GM13977 (cell line): ENCODE measurements around the gene HOMER2.

Experiments used
- DNase-seq: peaks from one replicate; pipeline ENCODE4 v3.0.0; 2012; ENCODE audit warnings: low spot score
- in situ Hi-C: fragments of 300-500 bp; cut with MboI; formaldehyde crosslinking; loops from one replicate; pipeline ENCODE4 v1.12.0; 2022; ENCODE audit warnings: low sequenced_read_pairs, low pct_unique_long_range_greater_than_20kb, mixed read lengths, inconsistent platforms; ENCODE audit not compliant: unreplicated experiment
- TF ChIP-seq, protein P1 (sequence below): IDR thresholded peaks from 2 replicates; pipeline ENCODE4 v1.5.1; 2012; ENCODE audit warnings: mild to moderate bottlenecking, control low read depth; ENCODE audit not compliant: insufficient read depth; ENCODE audit errors: extremely low read depth, missing control alignments

HOMER2 gene

DNA sequence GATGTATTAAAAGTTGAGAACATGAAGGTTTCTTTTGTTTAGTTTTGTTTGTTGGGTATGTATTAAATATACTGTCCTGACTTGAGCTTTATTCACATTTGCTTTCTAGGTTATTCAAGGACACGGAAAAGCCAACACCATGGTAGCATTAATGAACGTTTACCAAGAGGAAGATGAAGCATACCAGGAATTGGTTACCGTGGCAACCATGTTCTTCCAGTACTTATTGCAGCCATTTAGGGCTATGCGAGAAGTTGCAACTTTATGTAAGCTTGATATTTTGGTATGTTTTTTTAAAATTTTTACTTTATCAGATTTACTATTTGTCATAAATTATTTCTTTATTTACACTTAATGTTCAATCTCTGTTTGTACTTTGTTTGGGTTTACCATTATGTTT, 139.5 kb downstream of the HOMER2 start:
- in situ Hi-C loops, result no loop called here
- TF ChIP-seq, protein P1, sequence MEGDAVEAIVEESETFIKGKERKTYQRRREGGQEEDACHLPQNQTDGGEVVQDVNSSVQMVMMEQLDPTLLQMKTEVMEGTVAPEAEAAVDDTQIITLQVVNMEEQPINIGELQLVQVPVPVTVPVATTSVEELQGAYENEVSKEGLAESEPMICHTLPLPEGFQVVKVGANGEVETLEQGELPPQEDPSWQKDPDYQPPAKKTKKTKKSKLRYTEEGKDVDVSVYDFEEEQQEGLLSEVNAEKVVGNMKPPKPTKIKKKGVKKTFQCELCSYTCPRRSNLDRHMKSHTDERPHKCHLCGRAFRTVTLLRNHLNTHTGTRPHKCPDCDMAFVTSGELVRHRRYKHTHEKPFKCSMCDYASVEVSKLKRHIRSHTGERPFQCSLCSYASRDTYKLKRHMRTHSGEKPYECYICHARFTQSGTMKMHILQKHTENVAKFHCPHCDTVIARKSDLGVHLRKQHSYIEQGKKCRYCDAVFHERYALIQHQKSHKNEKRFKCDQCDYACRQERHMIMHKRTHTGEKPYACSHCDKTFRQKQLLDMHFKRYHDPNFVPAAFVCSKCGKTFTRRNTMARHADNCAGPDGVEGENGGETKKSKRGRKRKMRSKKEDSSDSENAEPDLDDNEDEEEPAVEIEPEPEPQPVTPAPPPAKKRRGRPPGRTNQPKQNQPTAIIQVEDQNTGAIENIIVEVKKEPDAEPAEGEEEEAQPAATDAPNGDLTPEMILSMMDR, result no peak
- DNase-seq, result no peak

DNA sequence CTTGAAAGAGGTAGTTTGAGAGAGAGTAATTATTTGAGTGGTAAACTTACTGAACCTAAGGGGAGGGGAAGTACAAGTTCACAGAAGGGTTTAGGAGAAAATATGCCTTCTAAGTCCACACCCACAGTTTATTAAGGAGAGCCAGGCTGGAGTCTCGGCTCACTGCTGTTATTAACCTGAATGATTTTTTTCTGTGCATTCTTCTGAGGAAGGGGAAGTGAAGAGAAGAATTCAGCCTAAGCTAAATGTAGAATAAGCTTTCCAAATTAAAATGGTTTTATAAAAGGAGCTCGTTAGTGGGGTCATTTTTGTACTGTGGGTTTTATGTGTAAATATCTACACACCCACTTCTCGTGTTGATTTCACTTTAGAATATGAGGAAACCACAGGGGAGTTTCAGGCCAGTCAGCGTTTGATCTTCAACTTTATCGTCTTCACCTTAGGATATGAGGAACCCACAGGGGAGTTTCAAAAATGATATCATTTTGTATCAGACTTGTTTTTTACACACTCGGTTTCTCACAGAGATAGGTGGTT, 141.6 kb downstream of the HOMER2 start:
- TF ChIP-seq, protein P1, result no peak
- in situ Hi-C loops, result no loop called here
- peak; percentile 45 for DNase-seq

DNA sequence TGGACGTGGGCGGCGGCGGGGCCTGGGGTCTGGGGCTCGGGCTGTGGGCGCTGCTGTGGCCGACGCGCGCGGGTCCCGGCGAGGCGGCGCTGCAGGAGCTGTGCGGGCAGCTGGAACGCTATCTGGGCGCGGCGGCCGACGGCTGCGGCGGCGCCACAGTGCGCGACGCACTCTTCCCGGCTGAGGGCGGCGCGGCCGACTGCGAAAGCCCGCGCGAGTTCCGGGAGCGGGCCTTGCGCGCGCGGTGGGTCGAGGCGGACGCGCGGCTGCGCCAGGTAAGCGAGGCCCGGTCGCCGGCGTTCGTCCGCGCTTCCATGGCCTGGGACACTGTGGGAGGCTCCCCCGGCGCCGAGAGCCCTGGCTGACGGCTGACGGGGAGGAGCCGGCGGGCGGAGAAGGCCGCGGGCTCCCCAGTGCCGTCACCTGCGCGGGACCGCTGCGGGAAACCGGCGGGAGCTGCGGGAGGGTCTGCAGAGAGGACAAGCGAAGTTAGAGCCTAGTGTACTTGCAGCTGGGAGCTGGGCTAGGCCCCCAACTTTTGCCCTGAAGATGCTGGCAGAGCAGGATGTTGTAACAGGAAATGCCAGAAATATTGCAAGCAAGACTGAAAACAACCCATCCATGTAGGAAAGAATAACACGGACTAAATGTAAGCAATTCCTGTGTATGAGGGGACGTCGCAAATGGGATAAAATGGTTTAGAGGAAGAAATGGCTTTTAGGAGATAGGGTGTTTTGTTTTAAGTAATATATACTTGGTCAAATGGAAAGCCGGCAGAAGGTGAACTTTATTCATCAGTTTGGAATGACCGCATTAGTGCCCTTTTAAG, 142.2 kb downstream of the HOMER2 start:
- in situ Hi-C loops, result no loop called here

DNA sequence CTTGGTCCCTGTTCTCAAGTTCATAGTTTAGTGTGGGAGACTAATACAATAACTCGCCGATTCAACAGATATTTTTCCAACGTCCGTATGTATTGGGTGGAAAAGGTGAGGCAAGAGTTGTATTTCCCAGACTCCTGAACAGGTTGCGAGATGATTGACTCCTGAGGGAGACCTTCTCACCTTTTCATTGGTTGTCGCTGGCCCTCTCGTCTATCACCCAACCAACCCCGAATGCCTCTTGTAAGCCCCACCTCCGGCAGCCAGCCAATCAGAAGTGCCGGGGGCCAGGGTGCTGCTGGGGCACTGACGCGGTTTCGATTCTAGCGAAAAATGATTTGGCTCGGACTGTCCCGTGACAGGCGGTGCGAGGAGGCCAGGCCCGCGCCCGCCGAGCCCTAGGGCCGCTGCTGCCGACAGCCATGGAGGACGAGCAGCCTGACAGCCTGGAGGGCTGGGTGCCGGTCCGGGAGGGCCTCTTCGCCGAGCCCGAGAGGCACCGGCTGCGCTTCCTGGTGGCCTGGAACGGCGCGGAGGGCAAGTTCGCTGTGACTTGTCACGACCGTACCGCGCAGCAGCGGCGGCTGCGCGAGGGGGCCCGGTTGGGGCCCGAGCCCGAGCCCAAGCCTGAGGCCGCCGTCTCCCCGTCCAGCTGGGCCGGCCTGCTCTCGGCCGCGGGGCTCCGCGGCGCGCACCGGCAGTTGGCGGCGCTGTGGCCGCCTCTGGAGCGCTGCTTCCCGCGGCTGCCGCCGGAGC, 143.0 kb downstream of the HOMER2 start, which contains the start of gene WHAMM:
WHAMM (plus strand) TSS at position 321 of the 753 bp plus-strand sequence; CDS start at position 420, 99 bp downstream.
- DNase-seq, result peak; percentile 91
- in situ Hi-C loops, result no loop called here
- TF ChIP-seq, protein P1, result peak; percentile 44

More for the DNA sequence above, 142.2 kb downstream of the HOMER2 start:
- peak; percentile 38 for DNase-seq
- TF ChIP-seq, protein P1, result no peak

DNA sequence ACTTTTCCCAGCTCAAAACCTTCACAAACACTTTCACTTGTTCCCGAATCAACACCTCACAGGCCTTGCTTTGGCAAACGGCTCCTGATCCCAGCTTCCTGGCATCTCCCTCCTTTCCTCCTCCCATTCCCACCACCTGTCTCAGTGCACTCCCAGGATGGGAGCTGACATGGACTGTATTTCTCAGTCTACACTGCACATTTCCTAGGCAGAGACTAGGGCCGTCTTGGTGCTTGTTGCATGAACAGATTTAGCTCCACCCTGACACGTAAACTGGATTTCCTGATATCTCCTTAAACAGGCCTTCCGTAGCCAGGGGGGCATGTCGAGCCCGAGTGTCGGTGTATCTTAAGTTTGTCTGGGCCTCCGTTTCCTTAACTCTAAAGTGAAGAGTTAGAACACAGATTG, 143.9 kb downstream of the HOMER2 start:
- no peak for DNase-seq
- TF ChIP-seq, protein P1, result no peak
- in situ Hi-C loops, result no loop called here

DNA sequence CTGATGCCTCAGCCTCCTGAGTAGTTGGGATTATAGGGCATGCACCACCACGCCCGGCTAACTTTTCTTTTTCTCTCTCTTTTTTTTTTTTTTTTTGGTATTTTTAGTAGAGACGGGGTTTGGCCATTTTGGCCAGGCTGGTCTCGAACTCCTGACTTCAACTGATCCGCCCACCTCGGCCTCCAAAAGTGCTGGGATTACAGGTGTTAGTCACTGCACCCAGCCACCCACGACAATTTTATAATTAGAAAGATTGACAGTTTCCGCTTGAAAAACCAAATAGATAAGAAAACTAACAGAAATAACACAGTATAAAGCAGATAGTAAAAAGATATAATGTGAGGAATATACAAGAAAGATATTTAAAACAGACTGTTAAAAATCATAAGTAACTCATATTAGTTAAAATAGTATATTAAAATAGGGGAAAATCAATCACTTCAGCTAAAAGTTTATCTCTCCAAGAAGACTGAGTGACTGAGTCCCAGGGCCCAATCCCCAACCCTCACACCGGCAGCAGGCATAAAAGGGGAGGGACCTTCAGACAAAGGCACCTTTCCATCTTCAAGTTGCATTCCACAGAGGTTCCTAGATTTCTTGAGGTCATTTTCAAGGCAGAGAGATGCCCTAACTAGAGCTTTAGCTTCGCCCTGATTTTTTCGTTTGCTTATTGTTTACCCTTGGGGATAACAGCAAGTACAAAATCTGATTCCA, 144.4 kb downstream of the HOMER2 start:
- in situ Hi-C loops, result no loop called here
- no peak for DNase-seq
- TF ChIP-seq, protein P1, result no peak
